ENCODE measurements around the gene NOTUM.

GRCh38 chr17:81930142-81931125, 30.6 kb downstream of the NOTUM start:
- TF ChIP-seq POLR2AphosphoS5 (IDR thresholded peaks at IDR 0.05): no peak
- TF ChIP-seq CTCF (IDR thresholded peaks at IDR 0.05): no peak
- TF ChIP-seq EP300 (IDR thresholded peaks at IDR 0.05): no peak
- TF ChIP-seq POLR2A (IDR thresholded peaks at IDR 0.05; ENCODE audit: low read depth): no peak

All from esophagus muscularis mucosa (tissue), 4 donors.